ENCODE measurements around the gene RGS3.

The RGS3 gene

DNA sequence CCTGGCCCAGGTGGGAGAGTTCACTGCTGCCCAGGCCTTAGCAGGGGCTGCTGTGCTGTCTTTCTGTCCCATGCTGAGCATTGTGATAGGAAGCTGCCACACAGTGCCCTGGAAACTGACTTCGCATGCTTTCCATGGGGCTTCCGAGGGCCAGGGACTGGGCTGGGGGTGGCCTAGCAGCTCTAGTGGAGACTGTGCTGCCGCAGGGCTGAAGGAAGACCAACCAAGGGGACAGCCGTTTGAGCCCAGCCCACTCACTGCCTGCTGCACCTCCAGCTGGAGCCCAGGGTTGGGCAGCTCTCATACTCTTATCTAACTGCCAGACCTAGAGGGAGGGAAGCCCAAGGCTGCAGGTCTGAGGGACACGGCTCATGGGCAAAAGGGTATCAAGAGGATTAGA lies 79.2 kb downstream of the RGS3 start:
- in situ Hi-C loops (cut with MboI; ENCODE audit: low sequenced_read_pairs, unreplicated experiment) = no loop called here
- DNase-seq (ENCODE audit: low spot score) = no peak
- TF ChIP-seq, protein P1, sequence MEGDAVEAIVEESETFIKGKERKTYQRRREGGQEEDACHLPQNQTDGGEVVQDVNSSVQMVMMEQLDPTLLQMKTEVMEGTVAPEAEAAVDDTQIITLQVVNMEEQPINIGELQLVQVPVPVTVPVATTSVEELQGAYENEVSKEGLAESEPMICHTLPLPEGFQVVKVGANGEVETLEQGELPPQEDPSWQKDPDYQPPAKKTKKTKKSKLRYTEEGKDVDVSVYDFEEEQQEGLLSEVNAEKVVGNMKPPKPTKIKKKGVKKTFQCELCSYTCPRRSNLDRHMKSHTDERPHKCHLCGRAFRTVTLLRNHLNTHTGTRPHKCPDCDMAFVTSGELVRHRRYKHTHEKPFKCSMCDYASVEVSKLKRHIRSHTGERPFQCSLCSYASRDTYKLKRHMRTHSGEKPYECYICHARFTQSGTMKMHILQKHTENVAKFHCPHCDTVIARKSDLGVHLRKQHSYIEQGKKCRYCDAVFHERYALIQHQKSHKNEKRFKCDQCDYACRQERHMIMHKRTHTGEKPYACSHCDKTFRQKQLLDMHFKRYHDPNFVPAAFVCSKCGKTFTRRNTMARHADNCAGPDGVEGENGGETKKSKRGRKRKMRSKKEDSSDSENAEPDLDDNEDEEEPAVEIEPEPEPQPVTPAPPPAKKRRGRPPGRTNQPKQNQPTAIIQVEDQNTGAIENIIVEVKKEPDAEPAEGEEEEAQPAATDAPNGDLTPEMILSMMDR (IDR thresholded peaks at IDR 0.05; ENCODE audit: borderline replicate concordance, control extremely low read depth, extremely low read depth, insufficient read depth, missing control alignments) = no peak

DNA sequence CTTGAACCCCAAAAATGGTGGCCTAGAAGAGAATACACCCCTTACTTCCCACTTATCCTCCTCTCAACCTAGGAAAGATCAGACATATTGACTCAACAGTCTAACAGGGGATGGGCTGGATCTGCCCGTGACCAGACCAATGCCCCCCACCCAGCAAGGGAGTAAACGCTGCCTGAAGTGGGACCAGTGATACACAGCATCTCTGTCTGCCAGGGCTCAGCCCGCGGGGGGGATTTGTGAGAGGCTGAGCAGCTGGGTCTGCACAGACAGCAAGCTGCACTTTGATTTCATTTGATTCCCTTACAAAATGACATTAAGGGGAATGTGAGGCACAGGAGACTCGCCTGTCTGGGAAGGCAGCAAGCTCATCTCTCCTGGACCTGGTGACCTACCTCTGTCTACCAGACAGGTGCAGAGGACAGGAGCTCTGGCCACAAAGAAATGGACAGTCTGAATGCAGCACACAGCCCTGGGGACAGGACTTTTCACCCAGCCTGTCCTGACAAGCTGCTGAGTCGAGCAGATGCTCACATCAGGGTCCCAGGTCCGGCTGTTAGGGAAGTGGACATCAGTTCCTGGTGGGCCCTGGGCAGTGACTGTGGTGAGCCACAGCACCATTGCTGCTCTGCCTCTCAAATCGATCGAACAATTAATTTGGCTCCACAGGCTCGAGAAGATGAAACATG lies 79.9 kb downstream of the RGS3 start:
- in situ Hi-C loops (cut with MboI; ENCODE audit: low sequenced_read_pairs, unreplicated experiment) = no loop called here
- DNase-seq (ENCODE audit: low spot score) = no peak
- TF ChIP-seq, protein P1 (IDR thresholded peaks at IDR 0.05; ENCODE audit: borderline replicate concordance, control extremely low read depth, extremely low read depth, insufficient read depth, missing control alignments) = no peak

DNA sequence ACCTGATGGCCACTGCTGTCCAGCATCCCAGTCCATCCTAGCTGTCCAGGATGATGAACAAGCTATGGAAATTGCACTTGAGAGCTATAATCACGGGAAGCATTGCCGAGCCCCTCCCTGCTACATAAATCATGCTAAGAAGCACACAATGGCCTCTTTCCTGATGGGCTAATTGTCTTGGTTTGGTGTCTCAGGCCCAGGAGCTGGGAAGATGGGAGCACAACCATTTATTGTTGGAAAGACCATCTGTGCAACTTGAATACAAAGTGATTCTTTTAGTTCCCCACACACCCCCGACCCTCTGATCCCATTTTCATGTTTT lies 80.4 kb downstream of the RGS3 start:
- TF ChIP-seq, protein P1 (IDR thresholded peaks at IDR 0.05; ENCODE audit: borderline replicate concordance, control extremely low read depth, extremely low read depth, insufficient read depth, missing control alignments) = no peak
- in situ Hi-C loops (cut with MboI; ENCODE audit: low sequenced_read_pairs, unreplicated experiment) = no loop called here
- DNase-seq (ENCODE audit: low spot score) = no peak

DNA sequence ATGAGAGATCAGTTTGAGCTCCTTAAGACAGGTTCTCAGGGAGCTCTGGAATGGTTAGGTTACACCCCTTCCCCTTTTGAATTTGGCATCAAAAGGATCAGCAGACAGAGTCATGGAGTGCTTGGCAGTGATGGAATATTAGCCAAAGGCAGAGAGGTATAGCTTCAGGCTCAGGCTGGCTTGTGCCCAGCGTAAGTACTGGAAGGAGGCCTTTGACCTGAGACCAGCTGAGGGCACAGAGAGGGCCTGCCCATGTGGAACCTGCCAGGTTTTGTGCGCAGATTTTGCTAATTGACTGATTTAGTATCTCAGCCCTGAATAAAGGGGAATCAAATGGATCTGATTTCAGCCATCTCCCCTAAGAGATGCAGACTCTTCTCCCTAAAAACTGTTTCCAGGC lies 81.5 kb downstream of the RGS3 start:
- in situ Hi-C loops (cut with MboI; ENCODE audit: low sequenced_read_pairs, unreplicated experiment) = no loop called here
- TF ChIP-seq, protein P1 (IDR thresholded peaks at IDR 0.05; ENCODE audit: borderline replicate concordance, control extremely low read depth, extremely low read depth, insufficient read depth, missing control alignments) = no peak

DNA sequence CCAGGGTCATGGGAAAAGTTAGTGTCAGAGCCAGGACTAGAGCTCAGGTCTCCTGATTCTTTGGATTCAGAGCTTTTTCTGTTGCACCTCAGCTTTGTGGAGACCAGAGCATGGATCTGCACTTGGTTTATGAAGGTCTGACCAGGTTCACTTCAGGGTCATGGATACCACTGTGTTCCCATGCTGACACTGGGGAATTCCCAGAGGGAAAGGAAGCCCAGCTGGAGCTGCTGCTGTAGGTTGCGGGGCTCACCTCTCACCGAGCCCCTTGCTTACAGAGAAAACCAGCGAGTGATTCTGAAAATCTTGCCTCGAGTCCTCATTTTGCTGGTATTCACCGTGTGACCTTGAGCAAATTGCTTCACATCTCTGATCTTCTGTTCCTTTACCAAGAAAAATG lies 83.0 kb downstream of the RGS3 start:
- in situ Hi-C loops (cut with MboI; ENCODE audit: low sequenced_read_pairs, unreplicated experiment) = no loop called here
- TF ChIP-seq, protein P1 (IDR thresholded peaks at IDR 0.05; ENCODE audit: borderline replicate concordance, control extremely low read depth, extremely low read depth, insufficient read depth, missing control alignments) = no peak
- DNase-seq (ENCODE audit: low spot score) = no peak

More for the DNA sequence above, 81.5 kb downstream of the RGS3 start:
- DNase-seq (ENCODE audit: low spot score) = no peak

DNA sequence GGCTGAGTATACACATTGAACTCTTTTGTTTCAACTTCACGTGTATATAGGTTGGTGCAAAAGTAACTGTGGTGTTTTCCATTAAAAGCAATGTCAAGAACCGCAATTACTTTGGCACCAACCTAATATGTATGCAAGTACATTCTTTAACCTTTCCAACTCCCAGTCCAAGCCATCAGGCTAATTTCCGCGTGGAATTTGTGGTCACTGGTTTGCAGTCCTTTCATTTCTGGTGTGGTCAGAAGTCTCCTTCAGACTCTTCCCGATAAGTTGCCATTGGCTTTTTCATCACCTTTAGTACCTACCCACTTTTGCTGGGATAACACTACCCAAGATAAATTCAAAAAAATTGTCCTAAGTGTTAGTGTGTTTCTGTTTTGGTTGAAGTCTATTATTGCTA lies 84.0 kb downstream of the RGS3 start:
- in situ Hi-C loops (cut with MboI; ENCODE audit: low sequenced_read_pairs, unreplicated experiment) = no loop called here
- DNase-seq (ENCODE audit: low spot score) = no peak
- TF ChIP-seq, protein P1 (IDR thresholded peaks at IDR 0.05; ENCODE audit: borderline replicate concordance, control extremely low read depth, extremely low read depth, insufficient read depth, missing control alignments) = no peak

Data from GM13976 (cell line).